H1 (cell line): ENCODE data around the gene COTL1. TPM values are rescaled to one million over a fixed set of nuclear protein-coding genes. Genes with fewer than 3 reads are reported as not detected.

Experiments
- CTCF ChIA-PET: fragments of 300-600 bp; sonication (Branson Sonifier 250); formaldehyde crosslinking; loops from one replicate; lab custom pipeline; 2021; ENCODE audit not compliant: partially characterized antibody; lab: Charles Lee
- POLR2A ChIA-PET: fragments of 300-600 bp; sonication (Branson Sonifier 250); formaldehyde crosslinking; loops from one replicate; lab custom pipeline; 2021; ENCODE audit warnings: inconsistent platforms; ENCODE audit not compliant: partially characterized antibody; lab: Charles Lee
- DNase-seq, 2 experiments: peaks; one replicate each; pipeline versions ENCODE4 v3.0.0 to v3.0.0-alpha.2; 2010 to 2022; ENCODE audit warnings: low spot score in 2 of 2, low read depth in 1 of 2, mixed read lengths in 1 of 2
- FAIRE-seq: peaks from 2 replicates; lab custom pipeline; 2011; peaks lifted over from hg19 to GRCh38; lab: Jason Lieb, UNC
- H2AFZ ChIP-seq: 2 replicates; pipeline ENCODE4 v1.8.1; 2012; ENCODE audit warnings: low read length, inconsistent platforms
- H2AK5ac ChIP-seq: 2 replicates; pipeline ENCODE4 v1.6.1; 2013; ENCODE audit warnings: low read depth, low read length
- H2BK120ac ChIP-seq: replicated peaks from 2 replicates; pipeline ENCODE3; 2013; ENCODE audit warnings: low read depth, low read length, inconsistent platforms
- H2BK12ac ChIP-seq: 2 replicates; pipeline ENCODE4 v1.6.1; 2013; ENCODE audit warnings: low read depth, low read length
- H2BK15ac ChIP-seq: 2 replicates; pipeline ENCODE4 v1.6.1; 2013; ENCODE audit warnings: low read length
- H2BK20ac ChIP-seq: 2 replicates; pipeline ENCODE4 v1.6.1; 2013; ENCODE audit warnings: low read length
- H2BK5ac ChIP-seq: 2 replicates; pipeline ENCODE4 v1.6.1; 2013; ENCODE audit warnings: low read depth, low read length
- H3K14ac ChIP-seq: 2 replicates; pipeline ENCODE4 v1.6.1; 2013; ENCODE audit warnings: inconsistent platforms; ENCODE audit not compliant: insufficient read length
- H3K18ac ChIP-seq: 2 replicates; pipeline ENCODE4 v1.6.1; 2013; ENCODE audit warnings: low read length; ENCODE audit errors: extremely low read depth
- H3K23ac ChIP-seq: 2 replicates; pipeline ENCODE4 v1.6.1; 2013; ENCODE audit warnings: inconsistent platforms; ENCODE audit not compliant: insufficient read length
- H3K23me2 ChIP-seq: 2 replicates; pipeline ENCODE4 v1.6.1; 2013; ENCODE audit warnings: low read depth, low read length
- H3K27ac ChIP-seq: 2 replicates; pipeline ENCODE4 v1.6.1; 2011; ENCODE audit warnings: low read depth, low read length, inconsistent platforms
- H3K27me3 ChIP-seq, 4 experiments: replicated peaks in 1 of 4; 1 replicate in 1 of 4; 2 replicates in 3 of 4; pipeline versions ENCODE4 v1.6.1 to v1.8.1; 2011 to 2013; ENCODE audit warnings: low read length in 3 of 4, mild to moderate bottlenecking in 3 of 4, inconsistent platforms in 2 of 4, mixed read lengths in 2 of 4, moderate library complexity in 1 of 4; ENCODE audit not compliant: control insufficient read depth in 3 of 4, insufficient read depth in 3 of 4; ENCODE audit errors: extremely low read depth in 1 of 4
- H3K36me3 ChIP-seq, 4 experiments: 2 replicates each; pipeline versions ENCODE4 v1.6.1 to v1.8.1; 2011 to 2013; ENCODE audit warnings: mild to moderate bottlenecking in 4 of 4, low read length in 3 of 4, moderate library complexity in 2 of 4, control low read depth in 1 of 4, inconsistent platforms in 1 of 4; ENCODE audit not compliant: insufficient read depth in 4 of 4, control insufficient read depth in 2 of 4
- H3K4ac ChIP-seq: replicated peaks from 2 replicates; pipeline ENCODE3; 2013; ENCODE audit warnings: low read length, low read depth, mixed read lengths, inconsistent platforms; ENCODE audit not compliant: insufficient read length
- H3K4me1 ChIP-seq, 4 experiments: replicated peaks in 1 of 4; 1 replicate in 1 of 4; 2 replicates in 3 of 4; pipeline versions ENCODE4 v1.6.1 to v1.8.1; 2011 to 2013; ENCODE audit warnings: low read length in 3 of 4, inconsistent platforms in 2 of 4, mixed read lengths in 1 of 4; ENCODE audit not compliant: insufficient read depth in 4 of 4, control insufficient read depth in 3 of 4
- H3K4me2 ChIP-seq, 2 experiments: 2 replicates each; pipeline versions ENCODE4 v1.6.1 to v1.8.1; 2011 to 2013; ENCODE audit warnings: low read depth in 2 of 2, low read length in 2 of 2, control low read depth in 1 of 2, inconsistent platforms in 1 of 2, mild to moderate bottlenecking in 1 of 2; ENCODE audit not compliant: insufficient read depth in 1 of 2
- H3K4me3 ChIP-seq, 4 experiments: fragments of 200-600, 300-600 bp in 1 of 4; sonication (generic), shearing (Covaris generic), sonication (Bioruptor Twin) in 1 of 4; 2 replicates each; pipeline versions ENCODE4 v1.5.1 to v1.8.1; 2011 to 2016; ENCODE audit warnings: low read length in 4 of 4, low read depth in 3 of 4, control low read depth in 2 of 4, inconsistent platforms in 2 of 4, mild to moderate bottlenecking in 2 of 4, mixed read lengths in 1 of 4, moderate library complexity in 1 of 4; ENCODE audit not compliant: insufficient read depth in 2 of 4; ENCODE audit errors: extremely low read depth in 1 of 4
- H3K56ac ChIP-seq: replicated peaks from 2 replicates; pipeline ENCODE3; 2013; ENCODE audit warnings: low read depth, mild to moderate bottlenecking, mixed read lengths, low read length, inconsistent platforms; ENCODE audit not compliant: insufficient read length
- H3K79me1 ChIP-seq: 2 replicates; pipeline ENCODE4 v1.6.1; 2013; ENCODE audit warnings: low read depth, low read length, control low read depth
- H3K79me2 ChIP-seq, 2 experiments: 2 replicates each; pipeline versions ENCODE4 v1.6.1 to v1.8.1; 2012 to 2013; ENCODE audit warnings: low read length in 2 of 2, mild to moderate bottlenecking in 2 of 2, inconsistent platforms in 1 of 2; ENCODE audit not compliant: insufficient read depth in 2 of 2, control insufficient read depth in 1 of 2
- H3K9ac ChIP-seq, 4 experiments: replicated peaks in 1 of 4; 1 replicate in 1 of 4; 2 replicates in 3 of 4; pipeline versions ENCODE4 v1.6.1 to v1.8.1; 2011 to 2013; ENCODE audit warnings: low read depth in 3 of 4, low read length in 3 of 4, control low read depth in 2 of 4, mild to moderate bottlenecking in 2 of 4, moderate library complexity in 2 of 4, inconsistent platforms in 1 of 4; ENCODE audit errors: extremely low read depth in 1 of 4
- H3K9me3 ChIP-seq, 2 experiments: 2 replicates each; pipeline versions ENCODE4 v1.6.1 to v1.8.1; 2012 to 2013; ENCODE audit warnings: mild to moderate bottlenecking in 2 of 2, moderate library complexity in 2 of 2, control low read depth in 1 of 2, inconsistent platforms in 1 of 2, low read depth in 1 of 2, low read length in 1 of 2, mixed read lengths in 1 of 2; ENCODE audit not compliant: insufficient read depth in 2 of 2
- H4K20me1 ChIP-seq, 2 experiments: replicated peaks in 1 of 2; 2 replicates each; pipeline versions ENCODE3 to v1.8.1; 2011 to 2013; ENCODE audit warnings: inconsistent platforms in 2 of 2, low read length in 2 of 2, mild to moderate bottlenecking in 1 of 2; ENCODE audit not compliant: insufficient read depth in 2 of 2, control insufficient read depth in 1 of 2
- H4K5ac ChIP-seq: 2 replicates; pipeline ENCODE4 v1.6.1; 2013; ENCODE audit warnings: low read length, low read depth, mixed read lengths, inconsistent platforms; ENCODE audit not compliant: insufficient read length
- H4K8ac ChIP-seq: 2 replicates; pipeline ENCODE4 v1.8.0; 2013; ENCODE audit warnings: mild to moderate bottlenecking, moderate library complexity, low read length, inconsistent platforms; ENCODE audit not compliant: insufficient read depth; ENCODE audit errors: extremely low read depth
- H4K91ac ChIP-seq: replicated peaks from 2 replicates; pipeline ENCODE3; 2013; ENCODE audit warnings: low read length, mixed read lengths, inconsistent platforms; ENCODE audit not compliant: insufficient read length
- BRCA1 ChIP-seq: IDR thresholded peaks from 2 replicates; pipeline ENCODE4 v1.6.1; 2012; ENCODE audit warnings: low read depth, low read length, improper control_type of control experiment
- CBX5 ChIP-seq: fragments of 300-800, 300-1000 bp; sonication (generic); IDR thresholded peaks from 2 replicates; pipeline ENCODE4 v1.7.1; 2016; ENCODE audit warnings: antibody characterized with exemption, low read length, low read depth
- CBX8 ChIP-seq: fragments of 300-800, 300-1000 bp; sonication (generic); IDR thresholded peaks from 2 replicates; pipeline ENCODE4 v1.7.1; 2016; ENCODE audit warnings: low read depth, low read length, borderline replicate concordance
- CHD2 ChIP-seq: IDR thresholded peaks from 2 replicates; pipeline ENCODE4 v1.6.1; 2012; ENCODE audit warnings: low read length, improper control_type of control experiment
- CREB1 ChIP-seq: IDR thresholded peaks from 2 replicates; pipeline ENCODE4 v1.6.1; 2012; ENCODE audit warnings: inconsistent platforms
- GTF2F1 ChIP-seq: IDR thresholded peaks from 2 replicates; pipeline ENCODE4 v1.6.1; 2012; ENCODE audit warnings: low read depth, low read length, improper control_type of control experiment, borderline replicate concordance
- KDM5A ChIP-seq: fragments of 200-600 bp; IDR thresholded peaks from 2 replicates; pipeline ENCODE4 v1.7.1; 2012; ENCODE audit warnings: mild to moderate bottlenecking, low read length, inconsistent platforms, mixed read lengths
- SAP30 ChIP-seq: fragments of 300-600 bp; sonication (generic); IDR thresholded peaks from 2 replicates; pipeline ENCODE4 v1.7.1; 2012; ENCODE audit warnings: low read length, moderate library complexity, mild to moderate bottlenecking, inconsistent platforms; ENCODE audit not compliant: insufficient read depth, insufficient replicate concordance
- SIN3A ChIP-seq, 2 experiments: IDR thresholded peaks in 1 of 2; conservative IDR thresholded peaks in 1 of 2; 2 replicates each; pipeline ENCODE4 v1.6.1; 2011 to 2012; ENCODE audit warnings: low read length in 2 of 2, improper control_type of control experiment in 1 of 2, low read depth in 1 of 2, mild to moderate bottlenecking in 1 of 2
- SIRT6 ChIP-seq: IDR thresholded peaks from one replicate; pipeline ENCODE4 v1.7.1; 2012; ENCODE audit warnings: low read length, inconsistent platforms
- TAF7 ChIP-seq: optimal IDR thresholded peaks from 2 replicates; pipeline ENCODE3; 2011; ENCODE audit warnings: low read depth, mild to moderate bottlenecking, inconsistent platforms, low read length, moderate library complexity, borderline replicate concordance
- WGBS, 2 experiments: shearing (Covaris generic) in 1 of 2; methylation state at CpG; one replicate each; pipeline versions ENCODE4 v1.1.6 to v1.1.7; 2013 to 2015; ENCODE audit warnings: low lambda C conversion rate in 2 of 2, mixed read lengths in 2 of 2, inconsistent platforms in 1 of 2, low coverage in 1 of 2, missing lambda C conversion rate in 1 of 2; ENCODE audit not compliant: insufficient replicate concordance in 2 of 2, insufficient coverage in 1 of 2, insufficient read length in 1 of 2; ENCODE audit errors: extremely low coverage in 1 of 2, missing lambda C conversion rate in 1 of 2; 5-methylcytosine and 5-hydroxymethylcytosine counted together
- polyA plus RNA-seq, 7 experiments: library from polyadenylated mRNA; depleted of rRNA in 3 of 7; stranded (reverse) in 5 of 7; unstranded in 2 of 7; fragments of >200 nt in 5 of 7; fragments of 200-250 nt in 2 of 7; gene quantifications; 1 replicate in 5 of 7; 2 replicates in 1 of 7; 4 replicates in 1 of 7; pipeline versions ENCODE4 v1.2.1 to v1.2.3, GENCODE V29; 2011 to 2013; ENCODE audit warnings: missing spikeins in 2 of 7, mixed read lengths in 2 of 7
- total RNA-seq: library from RNA; stranded (reverse); fragmentation: NEBNext Ultra II Directional; extraction: Animal tissue kit (Norgen Biotek cat#: 25700); gene quantifications from 2 replicates; pipeline ENCODE4 v1.2.1, GENCODE V29; 2021
- TF ChIP-seq, protein P1 (sequence below): IDR thresholded peaks from 2 replicates; pipeline ENCODE4 v1.6.1; 2012; ENCODE audit warnings: inconsistent platforms

Gene COTL1
- total and polyA plus RNA-seq, 2 of the 8 experiments (the other 6 are each of a cell fraction or from before 2014, with no cell fraction given) = 59.2 to 183 TPM

DNA sequence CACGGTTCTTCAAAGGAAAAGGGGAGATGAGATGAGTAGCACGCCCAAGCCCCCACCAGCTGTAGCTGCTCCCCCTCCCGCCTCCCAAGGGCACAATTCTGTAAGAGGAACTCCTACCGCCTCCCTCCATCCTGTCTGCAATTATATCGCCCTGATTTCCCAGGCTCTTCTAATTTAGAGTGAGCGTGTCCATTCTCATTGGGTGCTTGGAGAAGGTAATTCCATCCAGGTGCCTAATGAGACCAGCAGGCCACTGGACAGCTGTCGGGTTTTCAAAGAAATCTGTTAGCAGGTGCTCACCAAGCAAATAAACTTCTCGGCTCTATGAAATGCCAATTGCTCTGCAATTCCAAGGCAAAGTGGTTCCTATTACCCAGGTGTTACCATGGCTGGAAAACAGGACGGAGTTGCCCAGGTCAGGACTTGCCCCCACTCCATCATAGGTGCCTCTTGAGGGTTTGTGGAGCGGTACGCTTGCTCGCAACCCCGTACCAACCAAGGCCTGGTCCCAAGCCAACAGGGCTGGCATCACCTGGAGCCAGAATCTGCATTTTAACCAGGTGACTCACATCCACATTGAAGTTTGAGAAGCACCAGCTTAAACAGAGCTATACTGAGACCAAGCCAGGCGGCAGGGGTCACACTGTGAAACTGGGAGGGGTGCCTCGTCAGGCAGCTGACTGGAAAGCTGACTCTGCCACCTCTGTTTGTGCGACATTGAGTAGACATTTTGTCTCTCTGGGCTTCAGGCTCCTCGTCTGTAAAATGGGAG is 97.0 kb downstream of the COTL1 start:
- ChIA-PET CTCF (interaction anchor here (0.6 to 5.1 kb wide), 12 partner anchors 9 to 226 kb away, joined by 3 to 30 read pairs (median 4); no protein-coding TSS in a partner anchor), POLR2A (interaction anchor here (2.3 kb wide), 1 partner anchor 12 kb away, joined by 7 read pairs; no protein-coding TSS in a partner anchor)
- H2BK20ac ChIP-seq = no peak overlapping the region
- WGBS, 2 experiments = 78% methylated on average over 17 of the region's 17 CpGs; no CpG with 5 or more reads in 1 of the 2 experiments
- no peak overlapping the region for H2BK5ac ChIP-seq
- H3K79me1 ChIP-seq = no peaks in the 10 kb centered on the region
- H3K18ac ChIP-seq = no peak overlapping the region
- H2AK5ac ChIP-seq = no peak overlapping the region
- no peak overlapping the region for H4K5ac ChIP-seq
- no peak overlapping the region for H3K56ac ChIP-seq
- H4K91ac ChIP-seq = no peak overlapping the region
- H3K9ac ChIP-seq = no peak overlapping the region
- peaks cover 0 to 7% (median under 1%) of the 10 kb centered on the region in 4 experiments; a peak in 4 of 7 replicates for H3K4me1 ChIP-seq
- no peak for DNase-seq
- no peaks in the 10 kb centered on the region for H3K23me2 ChIP-seq
- H4K20me1 ChIP-seq = no peaks in the 10 kb centered on the region
- no peak for FAIRE-seq
- no peak overlapping the region for H2BK15ac ChIP-seq
- no peaks in the 10 kb centered on the region for H3K27me3 ChIP-seq
- no peak overlapping the region for H2BK12ac ChIP-seq
- no peak overlapping the region for H2AFZ ChIP-seq
- no peaks in the 10 kb centered on the region for H3K36me3 ChIP-seq
- H3K23ac ChIP-seq = no peak overlapping the region
- no peak overlapping the region for H3K27ac ChIP-seq
- no peak overlapping the region for H3K14ac ChIP-seq
- no peak overlapping the region for H3K4ac ChIP-seq
- H3K4me3 ChIP-seq = no peak overlapping the region
- H2BK120ac ChIP-seq = no peak overlapping the region
- H3K79me2 ChIP-seq = no peaks in the 10 kb centered on the region
- no peaks in the 10 kb centered on the region; a peak in 1 of 4 replicates for H3K9me3 ChIP-seq
- no peak overlapping the region for H4K8ac ChIP-seq
- no peak overlapping the region for H3K4me2 ChIP-seq
- no peak for TF ChIP-seq SAP30
- no peak for TF ChIP-seq CBX5
- TF ChIP-seq GTF2F1 = no peak
- TF ChIP-seq SIN3A (conservative IDR thresholded peaks at IDR 0.05 in 1 of 2, IDR thresholded peaks at IDR 0.05 in 1 of 2; ENCODE audit: low read depth in 1 of 2, low read length in 2 of 2) = no peak
- TF ChIP-seq CBX8 = no peak
- TF ChIP-seq CREB1 = no peak
- no peak for TF ChIP-seq TAF7
- TF ChIP-seq, protein P1, sequence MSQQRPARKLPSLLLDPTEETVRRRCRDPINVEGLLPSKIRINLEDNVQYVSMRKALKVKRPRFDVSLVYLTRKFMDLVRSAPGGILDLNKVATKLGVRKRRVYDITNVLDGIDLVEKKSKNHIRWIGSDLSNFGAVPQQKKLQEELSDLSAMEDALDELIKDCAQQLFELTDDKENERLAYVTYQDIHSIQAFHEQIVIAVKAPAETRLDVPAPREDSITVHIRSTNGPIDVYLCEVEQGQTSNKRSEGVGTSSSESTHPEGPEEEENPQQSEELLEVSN = no peak
- TF ChIP-seq BRCA1 = no peak
- no peak for TF ChIP-seq KDM5A
- TF ChIP-seq SIRT6 = no peak
- TF ChIP-seq CHD2 = no peak
